SJCRH30 (cell line): ENCODE measurements around the gene PRKCB. TPM values are rescaled to one million over a fixed set of nuclear protein-coding genes. Genes with fewer than 3 reads are reported as not detected.
"Not testable (repeated sequence)": the region's sequence is repeated elsewhere in the genome, so short reads cannot be mapped to it uniquely, and the experiment has no call there.

Source experiments
- DNase-seq, 2 experiments: peaks; one replicate each; pipeline ENCODE4 v3.0.0-alpha.2; 2015 to 2020
- H3K27ac ChIP-seq: fragments of 250-450 bp; sonication (Bioruptor Pico); 2 replicates; pipeline ENCODE4 v1.5.1; 2020; ENCODE audit warnings: mild to moderate bottlenecking, moderate library complexity
- H3K27me3 ChIP-seq: fragments of 250-450 bp; sonication (Bioruptor Pico); 2 replicates; pipeline ENCODE4 v1.5.1; 2020; ENCODE audit warnings: mild to moderate bottlenecking, moderate library complexity
- H3K36me3 ChIP-seq: fragments of 250-450 bp; sonication (Bioruptor Pico); 2 replicates; pipeline ENCODE4 v1.5.1; 2020; ENCODE audit warnings: mild to moderate bottlenecking, moderate library complexity
- H3K4me1 ChIP-seq: fragments of 250-450 bp; sonication (Bioruptor Pico); 2 replicates; pipeline ENCODE4 v1.5.1; 2020; ENCODE audit warnings: mild to moderate bottlenecking, moderate library complexity
- H3K4me3 ChIP-seq: fragments of 250-450 bp; sonication (Bioruptor Pico); 2 replicates; pipeline ENCODE4 v1.5.1; 2020; ENCODE audit warnings: mild to moderate bottlenecking, moderate library complexity
- H3K9me3 ChIP-seq: fragments of 250-450 bp; sonication (Bioruptor Pico); replicated peaks from 2 replicates; pipeline ENCODE4 v1.5.1; 2020; ENCODE audit warnings: mild to moderate bottlenecking, moderate library complexity
- total RNA-seq: library from RNA; depleted of rRNA; stranded (reverse); fragments of >200 nt; shearing (Covaris generic); gene quantifications from 2 replicates; pipeline ENCODE4 v1.2.3, GENCODE V29; 2014

PRKCB gene
- total RNA-seq, 1 experiment from 2014 or later = not detected

DNA sequence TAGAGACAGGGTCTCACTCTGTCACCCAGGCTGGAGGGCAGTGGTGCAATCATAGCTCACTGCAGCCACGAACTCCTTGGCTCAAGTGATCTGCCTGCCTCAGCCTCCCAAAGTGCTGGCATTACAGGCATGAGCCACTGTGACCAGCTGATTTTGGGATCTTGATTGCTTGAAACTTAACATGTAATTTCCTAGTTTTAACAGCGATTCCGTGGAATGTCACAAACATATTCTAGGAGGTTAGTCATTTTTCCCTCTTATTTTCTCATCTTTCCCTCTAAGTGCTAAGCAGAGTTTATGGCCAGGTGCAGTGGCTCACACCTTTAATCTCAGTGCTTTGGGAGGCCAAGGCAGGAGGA lies 297.0 kb downstream of the PRKCB start:
- no peaks in the 10 kb centered on the region for H3K36me3 ChIP-seq

DNA sequence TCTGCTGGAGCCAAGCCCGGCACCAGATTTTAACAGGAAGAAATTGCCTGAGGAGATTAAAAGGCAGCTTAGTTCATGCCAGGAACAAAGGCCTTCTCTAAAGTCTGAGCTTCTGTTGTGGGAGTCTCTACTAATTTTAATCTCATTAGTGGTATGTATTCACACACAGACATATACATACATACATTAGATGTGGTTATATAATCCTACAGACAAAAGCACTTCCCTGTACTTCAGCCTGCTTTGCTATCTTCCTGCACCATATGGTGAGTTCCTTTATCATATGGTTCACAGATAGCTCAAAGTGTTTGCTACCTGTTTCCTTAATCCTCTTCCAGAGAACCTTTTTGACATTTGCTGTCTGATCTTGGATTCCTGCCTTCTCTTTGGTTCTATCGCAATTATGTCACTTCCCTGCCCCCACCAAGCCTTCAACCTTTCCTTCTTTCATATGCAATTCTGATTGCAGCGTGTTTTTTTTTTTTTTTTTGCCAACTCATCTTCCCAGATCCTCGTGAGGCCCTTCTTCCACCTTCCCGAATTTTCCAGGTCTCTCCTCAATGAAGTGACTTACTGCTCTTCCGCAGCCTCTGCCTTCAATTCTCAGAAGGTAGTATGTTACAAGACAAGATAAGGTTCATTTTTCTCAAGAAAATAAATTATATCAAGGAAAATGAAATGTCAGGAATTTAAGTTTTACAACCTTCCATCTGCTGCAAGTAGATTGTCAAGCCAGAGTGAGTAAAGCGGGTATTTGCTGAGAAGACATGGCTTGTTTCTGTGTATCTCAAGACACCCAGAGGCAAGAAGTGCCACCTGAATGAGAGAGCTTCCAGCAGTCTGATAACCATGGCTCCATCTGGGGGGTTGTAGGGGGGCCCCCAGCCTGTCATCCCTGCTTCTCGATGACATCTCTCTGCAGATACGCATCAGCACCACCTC lies 300.1 kb downstream of the PRKCB start:
- Histone ChIP-seq H3K27me3 (no peaks in the 10 kb centered on the region), H3K9me3 (no peaks in the 10 kb centered on the region), H3K4me1 (no peaks in the 10 kb centered on the region), H3K27ac (no peak overlapping the region), H3K36me3 (no peaks in the 10 kb centered on the region), H3K4me3 (no peak overlapping the region)
- DNase-seq = no peak

More for the DNA sequence above, 297.0 kb downstream of the PRKCB start:
- no peaks in the 10 kb centered on the region for H3K27me3 ChIP-seq
- H3K27ac ChIP-seq = no peak overlapping the region
- DNase-seq = no peak
- H3K4me3 ChIP-seq = no peak overlapping the region
- no peaks in the 10 kb centered on the region for H3K4me1 ChIP-seq
- no peaks in the 10 kb centered on the region for H3K9me3 ChIP-seq

DNA sequence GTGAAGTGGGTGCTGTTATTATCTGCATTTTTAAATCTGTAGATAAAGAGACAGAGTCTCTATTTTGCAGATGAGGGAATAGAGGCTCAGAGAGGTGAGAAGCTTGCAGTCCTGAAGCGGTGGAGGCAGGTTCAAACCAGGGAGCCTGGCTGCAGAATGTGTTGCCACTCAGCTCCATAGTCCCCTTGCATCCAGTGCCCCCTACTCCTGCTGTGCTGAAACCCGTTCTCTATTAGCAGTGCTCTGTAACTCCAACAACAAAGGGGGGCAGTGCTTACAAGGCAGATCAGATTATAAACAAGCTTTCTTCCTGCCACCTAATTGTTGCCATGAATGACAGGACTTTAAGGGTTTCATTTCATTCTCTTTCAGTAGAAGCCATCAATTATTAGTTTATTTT lies 302.2 kb downstream of the PRKCB start:
- no peak for DNase-seq
- no peaks in the 10 kb centered on the region for H3K4me1 ChIP-seq
- H3K27ac ChIP-seq = no peak overlapping the region
- no peaks in the 10 kb centered on the region for H3K36me3 ChIP-seq
- no peak overlapping the region for H3K4me3 ChIP-seq
- H3K27me3 ChIP-seq = no peaks in the 10 kb centered on the region
- H3K9me3 ChIP-seq = no peaks in the 10 kb centered on the region

DNA sequence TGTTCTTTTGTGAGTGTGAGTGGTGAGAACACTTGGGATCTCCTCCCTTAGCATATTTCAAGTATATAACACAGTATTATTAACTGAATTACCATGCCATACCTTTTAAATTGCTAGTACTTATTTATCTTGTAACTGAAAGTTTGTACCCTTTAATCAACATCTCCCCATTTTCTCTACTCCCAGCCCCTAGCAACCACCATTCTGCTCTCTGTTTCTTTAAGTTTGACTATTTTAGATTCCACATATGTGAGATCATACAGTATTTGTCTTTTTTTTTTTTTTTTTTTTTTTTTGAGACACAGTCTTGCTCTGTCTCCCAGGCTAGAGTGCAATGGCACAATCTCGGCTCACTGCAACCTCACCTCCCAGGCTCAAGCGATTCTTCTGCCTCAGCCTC lies 302.8 kb downstream of the PRKCB start:
- Histone ChIP-seq H3K4me3 (no peak overlapping the region), H3K9me3 (no peaks in the 10 kb centered on the region), H3K4me1 (no peaks in the 10 kb centered on the region), H3K36me3 (no peaks in the 10 kb centered on the region), H3K27ac (no peak overlapping the region), H3K27me3 (no peaks in the 10 kb centered on the region)
- DNase-seq = no peak

DNA sequence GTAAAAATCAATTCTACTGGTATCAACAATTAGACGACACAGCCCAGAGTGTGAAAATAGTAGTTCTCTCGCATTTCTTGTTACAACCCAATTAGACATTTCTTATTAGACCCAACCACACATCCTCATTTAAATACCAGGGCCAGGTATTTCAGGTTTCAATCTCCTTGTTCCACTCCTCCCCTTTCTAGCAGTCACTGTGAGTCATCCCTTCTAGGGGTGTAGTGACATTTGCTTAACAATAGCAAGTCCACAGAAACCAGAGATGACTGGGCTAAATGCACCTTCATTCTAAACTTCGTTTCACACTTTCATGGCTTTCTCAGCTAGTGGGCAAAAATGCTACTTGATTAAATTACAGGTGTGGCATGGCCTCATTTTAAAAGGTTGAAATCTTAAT lies 303.5 kb downstream of the PRKCB start:
- H3K27ac ChIP-seq = no peak overlapping the region
- no peak for DNase-seq
- H3K4me1 ChIP-seq = no peaks in the 10 kb centered on the region
- no peak overlapping the region for H3K4me3 ChIP-seq
- H3K36me3 ChIP-seq = no peaks in the 10 kb centered on the region
- H3K27me3 ChIP-seq = no peaks in the 10 kb centered on the region
- H3K9me3 ChIP-seq = no peaks in the 10 kb centered on the region

DNA sequence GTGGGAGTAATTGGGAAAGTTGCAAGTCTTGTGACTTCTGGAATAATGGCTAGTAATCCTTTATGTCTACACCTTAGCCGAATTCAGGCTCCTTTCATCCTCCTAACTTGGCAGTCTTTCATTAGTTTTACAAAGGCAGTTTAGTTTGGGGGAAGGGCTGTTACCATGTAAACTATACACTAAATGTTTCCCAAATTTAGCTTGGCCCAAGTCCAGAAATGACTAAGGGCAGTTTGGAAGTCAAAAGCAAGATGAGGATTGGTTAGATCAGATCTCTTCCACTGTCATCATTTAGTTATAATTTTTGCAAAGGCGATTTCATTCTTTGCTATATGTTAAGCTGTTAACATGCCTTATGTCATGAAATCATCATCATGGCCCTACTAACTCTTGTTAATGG lies 304.9 kb downstream of the PRKCB start:
- no peak overlapping the region for H3K27ac ChIP-seq
- no peak overlapping the region for H3K4me3 ChIP-seq
- H3K36me3 ChIP-seq = no peaks in the 10 kb centered on the region
- DNase-seq = no peak
- no peaks in the 10 kb centered on the region for H3K9me3 ChIP-seq
- H3K27me3 ChIP-seq = no peaks in the 10 kb centered on the region
- H3K4me1 ChIP-seq = peaks cover 2% of the 10 kb centered on the region; the same call in 1 of the 2 replicates

DNA sequence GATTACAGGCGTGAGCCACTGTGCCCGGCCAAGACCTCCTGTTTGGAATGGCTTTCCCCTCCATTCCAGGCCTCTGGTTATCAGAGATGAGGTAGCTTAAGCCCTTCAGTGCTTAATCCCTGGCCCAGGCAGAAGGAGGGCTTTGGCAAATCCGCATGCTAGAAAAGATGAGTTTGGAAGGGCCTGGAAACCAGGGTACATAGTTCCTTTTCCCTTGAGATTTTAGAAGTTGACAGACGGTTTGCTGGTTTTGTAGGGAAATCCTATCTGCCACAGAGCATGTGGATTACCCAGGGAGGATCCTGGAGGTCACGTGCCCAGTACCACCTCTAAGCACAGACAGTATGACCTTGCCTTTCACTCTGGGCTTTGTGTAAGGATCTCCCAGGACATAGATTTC lies 305.7 kb downstream of the PRKCB start:
- H3K4me3 ChIP-seq = no peak overlapping the region
- DNase-seq = no peak
- peaks cover 8% of the 10 kb centered on the region for H3K4me1 ChIP-seq
- no peak overlapping the region for H3K27ac ChIP-seq
- H3K9me3 ChIP-seq = no peaks in the 10 kb centered on the region
- no peaks in the 10 kb centered on the region for H3K36me3 ChIP-seq
- no peaks in the 10 kb centered on the region for H3K27me3 ChIP-seq

DNA sequence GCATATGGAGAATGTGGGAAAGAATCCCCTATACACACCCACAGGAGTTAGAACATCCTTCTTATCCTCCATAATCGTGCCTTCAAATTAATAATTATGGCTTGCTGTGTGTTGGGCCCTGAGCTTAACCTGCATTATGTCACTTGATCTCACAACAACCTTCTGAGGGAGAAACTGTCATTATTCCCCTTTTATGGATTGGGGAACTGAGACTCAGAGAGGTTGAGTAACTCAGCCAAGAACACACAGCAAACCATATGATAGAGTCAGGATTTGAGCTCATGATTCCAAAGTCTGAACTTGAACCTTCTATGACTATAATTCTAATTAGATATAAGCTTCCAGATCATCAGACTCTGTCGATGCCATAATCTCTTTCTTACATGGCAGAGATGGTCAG lies 306.1 kb downstream of the PRKCB start:
- Histone ChIP-seq H3K9me3 (no peaks in the 10 kb centered on the region), H3K4me3 (no peak overlapping the region), H3K4me1 (peaks cover 8% of the 10 kb centered on the region), H3K27me3 (no peaks in the 10 kb centered on the region), H3K36me3 (no peaks in the 10 kb centered on the region), H3K27ac (no peak overlapping the region)
- DNase-seq = no peak

DNA sequence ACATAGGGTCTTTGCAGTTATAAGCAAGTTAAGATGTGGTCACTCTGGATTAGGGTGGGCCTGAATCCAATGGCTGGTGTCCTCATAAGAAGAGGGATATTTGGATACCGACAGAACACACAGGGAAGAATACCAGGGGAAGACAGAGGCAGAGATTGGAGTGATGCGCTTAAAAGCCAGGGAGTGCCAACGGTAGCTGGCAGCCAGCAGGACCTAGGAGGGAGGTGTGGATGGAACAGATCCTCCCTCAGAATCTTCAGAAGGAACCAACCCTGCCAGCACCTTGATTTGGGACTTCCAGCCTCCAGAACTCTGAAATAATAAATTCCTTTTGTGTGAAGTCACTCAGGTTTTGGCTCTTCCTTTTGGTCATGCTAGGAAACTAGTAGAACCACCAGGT lies 310.1 kb downstream of the PRKCB start:
- Histone ChIP-seq H3K9me3 (no peaks in the 10 kb centered on the region), H3K36me3 (no peaks in the 10 kb centered on the region), H3K27ac (no peak overlapping the region)

DNA sequence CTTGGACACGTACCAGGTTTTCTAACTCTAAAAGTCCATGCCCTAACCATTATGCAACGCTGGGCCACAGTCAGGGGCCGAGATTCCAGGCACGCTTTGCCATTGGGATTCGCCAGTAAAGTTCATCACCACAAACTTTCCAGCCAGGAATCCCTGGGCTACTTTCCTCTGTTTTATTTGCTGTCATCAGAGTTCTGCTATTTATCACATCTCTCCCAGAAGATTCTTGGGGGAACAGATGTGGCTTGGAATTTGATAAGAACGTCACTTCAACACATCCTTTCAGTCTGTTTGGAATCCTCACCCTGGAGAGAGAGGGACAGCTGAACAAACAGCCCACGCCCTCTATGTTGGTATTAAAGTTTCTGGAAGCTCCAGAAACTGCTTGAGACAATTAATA lies 310.7 kb downstream of the PRKCB start:
- DNase-seq = peak; percentile 65 to 68
- H3K27ac ChIP-seq = peak overlapping the region; percentile 57

More for the DNA sequence above, 310.1 kb downstream of the PRKCB start:
- Histone ChIP-seq H3K4me1 (peaks cover 8% of the 10 kb centered on the region), H3K27me3 (no peaks in the 10 kb centered on the region), H3K4me3 (no peak overlapping the region)
- no peak for DNase-seq

DNA sequence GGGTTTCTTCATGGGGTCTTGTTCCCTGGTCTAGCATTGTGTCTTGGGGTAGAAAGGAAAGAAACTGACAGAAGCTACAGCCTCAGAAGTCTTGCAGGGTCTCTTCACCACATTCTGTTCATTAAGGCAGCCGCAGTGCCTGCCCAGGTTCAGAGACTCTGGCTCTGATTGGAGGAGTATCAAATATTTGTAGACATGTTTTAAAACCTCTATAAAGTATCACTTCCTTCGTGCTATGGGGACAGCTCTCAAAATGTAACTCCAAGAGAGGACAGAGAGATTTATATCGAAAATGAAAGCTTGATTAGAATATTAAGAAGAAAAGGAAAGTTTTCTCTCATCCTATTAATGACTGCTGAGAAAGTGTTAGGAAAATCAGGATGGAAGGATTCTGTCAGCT lies 313.3 kb downstream of the PRKCB start:
- Histone ChIP-seq H3K9me3 (no peaks in the 10 kb centered on the region), H3K27me3 (no peaks in the 10 kb centered on the region)

More for the DNA sequence above, 310.7 kb downstream of the PRKCB start:
- Histone ChIP-seq H3K4me1 (peaks cover 8% of the 10 kb centered on the region), H3K4me3 (no peak overlapping the region), H3K27me3 (no peaks in the 10 kb centered on the region), H3K9me3 (no peaks in the 10 kb centered on the region), H3K36me3 (no peaks in the 10 kb centered on the region)

DNA sequence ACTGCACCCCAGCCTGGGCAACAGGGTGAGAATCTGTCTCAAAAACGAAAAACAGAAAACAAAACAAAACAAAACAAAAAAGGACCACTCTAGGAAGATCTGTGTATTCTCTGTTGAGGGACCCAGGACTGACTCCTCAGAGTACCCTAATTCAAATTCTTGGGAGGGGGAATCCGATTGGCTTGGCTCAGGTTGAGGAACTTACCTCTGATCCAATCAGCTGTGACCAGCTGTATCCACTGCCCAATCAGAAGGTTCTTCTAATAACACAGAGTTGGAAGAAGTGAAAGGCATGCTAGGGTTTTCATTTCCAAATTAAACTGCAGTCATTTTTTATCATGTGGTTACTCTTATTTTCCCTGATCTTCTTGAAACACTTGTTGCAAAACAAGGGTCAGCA lies 314.5 kb downstream of the PRKCB start:
- H3K4me3 ChIP-seq = no peak overlapping the region
- H3K9me3 ChIP-seq = no peaks in the 10 kb centered on the region
- H3K27me3 ChIP-seq = no peaks in the 10 kb centered on the region
- DNase-seq = no peak
- H3K4me1 ChIP-seq = peaks cover 8% of the 10 kb centered on the region
- H3K36me3 ChIP-seq = no peaks in the 10 kb centered on the region
- H3K27ac ChIP-seq = no peak overlapping the region

More for the DNA sequence above, 313.3 kb downstream of the PRKCB start:
- Histone ChIP-seq H3K27ac (no peak overlapping the region), H3K4me3 (no peak overlapping the region), H3K36me3 (no peaks in the 10 kb centered on the region), H3K4me1 (peaks cover 8% of the 10 kb centered on the region)
- DNase-seq = no peak

DNA sequence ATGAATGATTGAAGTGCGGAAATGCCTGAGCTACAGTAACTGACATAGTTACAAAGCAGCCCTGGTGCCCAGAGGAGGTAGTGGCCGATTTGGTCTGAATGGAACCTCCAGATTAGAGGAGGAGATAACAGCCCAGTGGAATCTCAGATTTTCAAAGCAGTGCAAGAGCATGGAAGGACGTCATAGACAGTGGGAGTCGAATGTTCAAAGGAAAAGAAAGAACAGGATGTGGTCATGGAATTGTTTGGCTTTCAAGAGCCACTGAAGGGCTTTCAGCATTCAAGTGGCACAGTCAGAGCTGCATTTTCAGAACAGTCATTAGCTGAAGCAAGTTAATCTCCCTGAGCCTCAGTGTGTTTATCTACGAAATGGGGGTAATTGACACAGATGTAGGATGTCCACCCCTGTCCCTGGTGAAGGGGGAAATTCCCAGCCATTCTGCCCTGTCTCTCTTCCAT lies 315.7 kb downstream of the PRKCB start:
- Histone ChIP-seq H3K4me3 (no peak overlapping the region), H3K4me1 (no peaks in the 10 kb centered on the region; the same call in 1 of the 2 replicates), H3K27me3 (no peaks in the 10 kb centered on the region), H3K27ac (no peak overlapping the region), H3K9me3 (no peaks in the 10 kb centered on the region), H3K36me3 (no peaks in the 10 kb centered on the region)
- DNase-seq = peak; percentile 4 to 11

DNA sequence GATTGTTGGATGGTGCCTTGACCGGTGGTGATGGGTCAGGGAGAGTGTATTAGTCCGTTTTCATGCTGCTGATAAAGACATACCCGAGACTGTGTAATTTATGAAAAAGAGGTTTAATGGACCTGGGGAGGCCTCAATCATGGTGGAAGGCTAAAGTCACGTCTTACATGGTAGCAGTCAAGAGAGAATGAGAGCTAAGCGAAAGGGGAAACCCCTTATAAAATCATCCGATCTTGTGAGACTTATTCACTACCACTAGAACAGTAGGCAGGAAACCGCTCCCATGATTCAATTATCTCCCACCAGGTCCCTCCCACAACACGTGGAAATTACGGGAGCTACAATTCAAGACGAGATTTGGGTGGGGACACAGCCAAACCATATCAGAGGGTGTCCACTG lies 316.3 kb downstream of the PRKCB start:
- not testable (repeated sequence) for H3K27ac ChIP-seq, H3K36me3 ChIP-seq, DNase-seq, H3K4me1 ChIP-seq, H3K27me3 ChIP-seq, H3K4me3 ChIP-seq, H3K9me3 ChIP-seq

DNA sequence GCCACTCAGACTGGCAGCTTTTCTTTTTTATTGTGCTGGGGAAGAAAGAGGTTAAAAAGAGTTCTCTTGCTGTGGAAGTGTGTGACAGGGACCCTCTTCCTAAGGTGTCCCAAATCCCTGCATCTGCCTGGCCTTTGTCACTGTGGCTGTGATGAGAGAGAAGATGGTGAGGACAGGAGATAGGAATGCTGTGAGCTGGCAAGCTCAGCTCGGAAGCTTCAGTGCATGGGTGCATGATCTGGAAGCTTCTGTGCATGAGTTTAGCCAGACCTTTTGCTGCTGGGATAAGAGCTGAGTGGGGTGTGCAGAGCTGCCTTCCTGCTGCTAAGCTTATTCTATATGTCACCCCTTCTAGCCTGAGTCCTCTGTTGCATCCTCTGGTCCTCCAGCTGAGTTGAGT lies 317.0 kb downstream of the PRKCB start:
- Histone ChIP-seq H3K27me3 (no peaks in the 10 kb centered on the region), H3K4me1 (no peaks in the 10 kb centered on the region), H3K27ac (no peak overlapping the region), H3K9me3 (no peaks in the 10 kb centered on the region), H3K36me3 (no peaks in the 10 kb centered on the region), H3K4me3 (no peak overlapping the region)
- DNase-seq = no peak

DNA sequence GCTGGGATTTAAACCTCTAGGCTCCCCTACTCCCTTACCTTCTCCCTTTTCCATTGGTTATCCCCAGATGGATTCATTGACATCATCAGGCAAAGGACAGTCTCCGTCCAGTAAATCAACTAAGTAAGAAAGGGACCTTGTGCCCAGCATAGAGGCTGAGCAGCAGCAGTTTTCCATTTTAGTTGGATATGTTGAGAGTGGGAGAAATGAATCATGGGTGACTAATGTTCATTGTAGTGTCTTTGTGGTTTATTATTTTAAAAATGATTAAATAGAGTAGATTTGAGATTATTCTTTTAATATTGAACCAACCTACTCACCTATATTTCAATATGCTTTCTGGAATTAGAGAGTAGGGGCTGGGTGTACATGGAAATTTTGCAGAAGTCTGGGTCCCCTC lies 321.0 kb downstream of the PRKCB start:
- Histone ChIP-seq H3K4me3 (no peak overlapping the region), H3K27me3 (no peaks in the 10 kb centered on the region), H3K4me1 (no peaks in the 10 kb centered on the region), H3K27ac (no peak overlapping the region), H3K9me3 (no peaks in the 10 kb centered on the region), H3K36me3 (no peaks in the 10 kb centered on the region)
- DNase-seq = no peak
